ENCODE measurements around the gene ENTPD1. TPM values are rescaled to one million over a fixed set of nuclear protein-coding genes. Genes with fewer than 3 reads are reported as not detected.

The ENTPD1 gene
- total RNA-seq, 1 donor from 2014 or later = 0.95 TPM

DNA sequence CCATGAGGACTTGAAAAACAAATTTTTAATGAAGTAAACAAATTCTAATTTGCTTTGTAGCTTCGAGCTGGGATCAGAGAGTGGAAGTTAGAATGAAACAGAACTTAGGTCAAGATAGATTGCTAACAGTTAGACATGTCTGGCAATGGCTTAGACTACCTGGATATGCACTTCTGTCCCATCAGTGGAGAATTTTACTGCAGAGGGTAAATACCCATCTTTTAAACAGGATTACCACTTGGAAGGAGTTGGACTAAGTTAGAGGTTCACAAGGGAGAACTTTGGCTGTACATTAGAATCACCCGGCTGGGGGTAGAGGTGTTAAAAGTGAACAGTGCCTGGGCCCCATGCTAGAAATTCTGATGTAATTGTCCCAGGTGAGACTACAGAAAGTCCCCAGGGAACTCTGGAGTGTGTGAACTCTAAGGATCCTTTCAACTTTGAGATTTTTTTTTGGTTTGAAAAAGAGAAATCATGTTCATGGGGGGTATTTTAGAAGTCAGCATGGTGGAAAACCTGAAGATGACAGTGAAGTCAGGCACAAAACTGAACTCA is 35.5 kb downstream of the ENTPD1 start:
- Histone ChIP-seq H3K9me3 (ENCODE audit: insufficient read depth, low read depth, low read length) (no peaks in the 10 kb centered on the region), H3K4me3 (ENCODE audit: insufficient read depth, low read depth, low read length) (no peak overlapping the region), H4K20me1 (ENCODE audit: insufficient read depth, low read length) (no peaks in the 10 kb centered on the region), H3K27me3 (ENCODE audit: insufficient read depth, low read length) (no peaks in the 10 kb centered on the region), H3K4me2 (ENCODE audit: low read length) (no peak overlapping the region), H3K4me1 (ENCODE audit: insufficient read depth, low read length) (peaks cover 11% of the 10 kb centered on the region), H3K36me3 (ENCODE audit: insufficient read depth, low read length) (no peaks in the 10 kb centered on the region), H2AFZ (ENCODE audit: low read depth, low read length) (no peak overlapping the region), H3K9ac (ENCODE audit: low read length) (no peak overlapping the region), H3K27ac (ENCODE audit: low read depth, low read length) (no peak overlapping the region), H3K79me2 (ENCODE audit: insufficient read depth, low read length) (no peaks in the 10 kb centered on the region)
- Mint-ChIP-seq H3K4me1 (ENCODE audit: low read depth, unreplicated experiment) (peaks cover 20% of the 10 kb centered on the region), H3K27ac (ENCODE audit: unreplicated experiment) (no peak overlapping the region), H3K27me3 (ENCODE audit: low read depth, unreplicated experiment) (no peaks in the 10 kb centered on the region), H3K9me3 (ENCODE audit: unreplicated experiment) (peaks cover 6% of the 10 kb centered on the region), H3K36me3 (ENCODE audit: low read depth, unreplicated experiment) (no peaks in the 10 kb centered on the region), H3K4me3 (ENCODE audit: unreplicated experiment) (no peak overlapping the region)
- FAIRE-seq (no peak), DNase-seq (ENCODE audit: low read depth) (no peak)
- no peak for TF ChIP-seq EZH2 (IDR thresholded peaks at IDR 0.05; ENCODE audit: insufficient read depth, low read length)
- TF ChIP-seq, protein P1, sequence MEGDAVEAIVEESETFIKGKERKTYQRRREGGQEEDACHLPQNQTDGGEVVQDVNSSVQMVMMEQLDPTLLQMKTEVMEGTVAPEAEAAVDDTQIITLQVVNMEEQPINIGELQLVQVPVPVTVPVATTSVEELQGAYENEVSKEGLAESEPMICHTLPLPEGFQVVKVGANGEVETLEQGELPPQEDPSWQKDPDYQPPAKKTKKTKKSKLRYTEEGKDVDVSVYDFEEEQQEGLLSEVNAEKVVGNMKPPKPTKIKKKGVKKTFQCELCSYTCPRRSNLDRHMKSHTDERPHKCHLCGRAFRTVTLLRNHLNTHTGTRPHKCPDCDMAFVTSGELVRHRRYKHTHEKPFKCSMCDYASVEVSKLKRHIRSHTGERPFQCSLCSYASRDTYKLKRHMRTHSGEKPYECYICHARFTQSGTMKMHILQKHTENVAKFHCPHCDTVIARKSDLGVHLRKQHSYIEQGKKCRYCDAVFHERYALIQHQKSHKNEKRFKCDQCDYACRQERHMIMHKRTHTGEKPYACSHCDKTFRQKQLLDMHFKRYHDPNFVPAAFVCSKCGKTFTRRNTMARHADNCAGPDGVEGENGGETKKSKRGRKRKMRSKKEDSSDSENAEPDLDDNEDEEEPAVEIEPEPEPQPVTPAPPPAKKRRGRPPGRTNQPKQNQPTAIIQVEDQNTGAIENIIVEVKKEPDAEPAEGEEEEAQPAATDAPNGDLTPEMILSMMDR (IDR thresholded peaks at IDR 0.05; ENCODE audit: insufficient read depth, low read depth, low read length) = no peak

DNA sequence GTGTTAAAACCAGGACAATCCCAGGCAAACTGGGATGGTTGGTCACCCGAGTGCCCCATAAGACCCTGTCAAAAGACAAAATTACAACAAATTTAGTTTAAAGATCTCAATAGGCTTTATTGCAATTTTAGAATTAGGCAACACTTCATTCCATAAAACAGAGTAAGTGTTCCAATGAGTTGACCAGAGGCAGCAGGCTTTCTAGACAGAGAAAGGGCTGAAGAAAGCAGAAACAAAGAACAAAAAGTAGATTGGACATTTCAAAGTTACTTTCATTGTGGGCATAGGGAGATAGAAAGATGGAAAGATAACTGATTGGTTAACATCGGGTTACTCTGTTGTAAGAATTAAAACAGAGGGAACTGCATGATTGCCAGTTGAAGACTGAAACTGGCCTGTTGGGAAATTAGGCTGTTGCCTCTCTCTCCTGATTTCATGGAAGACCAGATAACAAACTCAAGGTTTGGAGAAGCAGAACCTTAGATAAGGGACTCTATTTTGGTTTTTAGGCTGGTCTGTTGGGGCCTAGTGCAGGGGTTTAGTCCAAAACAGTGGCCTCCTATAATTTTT is 36.3 kb downstream of the ENTPD1 start:
- H3K27me3 Mint-ChIP-seq (ENCODE audit: low read depth, unreplicated experiment) = no peaks in the 10 kb centered on the region
- H3K9me3 Mint-ChIP-seq (ENCODE audit: unreplicated experiment) = peaks cover 6% of the 10 kb centered on the region
- Histone ChIP-seq H3K9ac (ENCODE audit: low read length) (no peak overlapping the region), H2AFZ (ENCODE audit: low read depth, low read length) (peak overlapping the region; percentile 57), H3K27me3 (ENCODE audit: insufficient read depth, low read length) (no peaks in the 10 kb centered on the region), H3K4me3 (ENCODE audit: insufficient read depth, low read depth, low read length) (no peak overlapping the region), H3K4me2 (ENCODE audit: low read length) (no peak overlapping the region), H3K36me3 (ENCODE audit: insufficient read depth, low read length) (no peaks in the 10 kb centered on the region), H3K27ac (ENCODE audit: low read depth, low read length) (no peak overlapping the region), H3K79me2 (ENCODE audit: insufficient read depth, low read length) (no peaks in the 10 kb centered on the region), H3K4me1 (ENCODE audit: insufficient read depth, low read length) (peaks cover 11% of the 10 kb centered on the region), H4K20me1 (ENCODE audit: insufficient read depth, low read length) (no peaks in the 10 kb centered on the region), H3K9me3 (ENCODE audit: insufficient read depth, low read depth, low read length) (no peaks in the 10 kb centered on the region)
- H3K27ac Mint-ChIP-seq (ENCODE audit: unreplicated experiment) = no peak overlapping the region
- FAIRE-seq (no peak), DNase-seq (ENCODE audit: low read depth) (no peak)
- H3K4me1 Mint-ChIP-seq (ENCODE audit: low read depth, unreplicated experiment) = peaks cover 20% of the 10 kb centered on the region
- no peak overlapping the region for H3K4me3 Mint-ChIP-seq (ENCODE audit: unreplicated experiment)
- H3K36me3 Mint-ChIP-seq (ENCODE audit: low read depth, unreplicated experiment) = no peaks in the 10 kb centered on the region
- TF ChIP-seq, protein P1 (IDR thresholded peaks at IDR 0.05; ENCODE audit: insufficient read depth, low read depth, low read length) = no peak
- no peak for TF ChIP-seq EZH2 (IDR thresholded peaks at IDR 0.05; ENCODE audit: insufficient read depth, low read length)

DNA sequence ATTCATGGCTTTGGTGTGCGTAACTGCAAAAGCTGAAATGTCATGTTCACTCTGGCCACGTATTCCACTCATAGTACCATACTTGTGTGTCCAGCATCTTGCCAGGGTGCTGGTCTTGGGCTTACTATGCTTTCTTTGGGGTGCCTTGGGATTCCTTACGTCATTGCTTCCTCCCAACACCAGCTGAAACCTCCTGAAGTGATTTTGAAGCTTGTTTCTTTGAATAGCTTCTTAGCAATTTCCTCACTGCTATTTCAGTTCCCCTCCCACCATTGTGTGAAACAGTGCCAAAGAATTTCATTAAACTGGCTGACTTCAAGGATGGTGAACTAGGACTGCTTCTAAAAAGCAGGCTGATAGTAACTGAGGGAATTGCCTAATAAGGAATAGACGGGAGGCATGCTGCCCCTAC is 36.9 kb downstream of the ENTPD1 start:
- TF ChIP-seq, protein P1 (IDR thresholded peaks at IDR 0.05; ENCODE audit: insufficient read depth, low read depth, low read length) = no peak
- no peak for TF ChIP-seq EZH2 (IDR thresholded peaks at IDR 0.05; ENCODE audit: insufficient read depth, low read length)
- peak overlapping the region; percentile 57 for H2AFZ ChIP-seq (ENCODE audit: low read depth, low read length)
- peaks cover 20% of the 10 kb centered on the region for H3K4me1 Mint-ChIP-seq (ENCODE audit: low read depth, unreplicated experiment)
- no peak overlapping the region for H3K9ac ChIP-seq (ENCODE audit: low read length)
- no peaks in the 10 kb centered on the region for H3K36me3 Mint-ChIP-seq (ENCODE audit: low read depth, unreplicated experiment)
- H3K4me3 Mint-ChIP-seq (ENCODE audit: unreplicated experiment) = no peak overlapping the region
- no peaks in the 10 kb centered on the region for H4K20me1 ChIP-seq (ENCODE audit: insufficient read depth, low read length)
- H3K9me3 ChIP-seq (ENCODE audit: insufficient read depth, low read depth, low read length) = no peaks in the 10 kb centered on the region
- DNase-seq (ENCODE audit: low read depth) (peak; percentile 63), FAIRE-seq (peak; percentile 45)
- peaks cover 11% of the 10 kb centered on the region for H3K4me1 ChIP-seq (ENCODE audit: insufficient read depth, low read length)
- no peak overlapping the region for H3K4me2 ChIP-seq (ENCODE audit: low read length)
- no peaks in the 10 kb centered on the region for H3K79me2 ChIP-seq (ENCODE audit: insufficient read depth, low read length)
- no peaks in the 10 kb centered on the region for H3K36me3 ChIP-seq (ENCODE audit: insufficient read depth, low read length)
- H3K27me3 Mint-ChIP-seq (ENCODE audit: low read depth, unreplicated experiment) = no peaks in the 10 kb centered on the region
- no peak overlapping the region for H3K27ac ChIP-seq (ENCODE audit: low read depth, low read length)
- H3K9me3 Mint-ChIP-seq (ENCODE audit: unreplicated experiment) = peaks cover 6% of the 10 kb centered on the region
- peak overlapping the region; percentile 43 for H3K27ac Mint-ChIP-seq (ENCODE audit: unreplicated experiment)
- H3K4me3 ChIP-seq (ENCODE audit: insufficient read depth, low read depth, low read length) = no peak overlapping the region
- H3K27me3 ChIP-seq (ENCODE audit: insufficient read depth, low read length) = no peaks in the 10 kb centered on the region
